AML-193 (cell line): Measurements from ENCODE around the gene PPP3CA.
A peak's percentile ranks its signal among the peaks of the same experiment; 100 is the strongest.

Experiments
- DNase-seq, 2 experiments: peaks; one replicate each; lab custom pipeline; 2025; lab: John Stamatoyannopoulos, UW

The PPP3CA gene

DNA sequence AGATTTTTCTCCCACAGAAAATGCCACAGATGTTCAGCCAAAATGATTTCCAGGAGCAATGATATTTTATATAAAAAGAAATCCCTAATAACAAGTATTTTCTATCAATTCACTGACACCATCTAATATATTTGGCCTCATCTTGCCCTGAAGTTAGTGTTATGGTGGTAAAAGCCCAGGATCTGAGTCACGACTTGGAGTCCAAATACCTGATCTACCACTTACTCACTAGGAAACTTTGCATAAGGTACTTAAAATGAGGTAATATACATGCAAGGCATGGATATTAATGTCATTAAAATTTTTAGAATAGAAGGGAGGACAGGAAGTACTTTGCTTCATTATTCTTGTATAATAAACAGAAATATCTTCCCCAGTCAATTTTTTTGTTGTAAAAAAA lies 16.3 kb downstream of the PPP3CA start:
- DNase-seq: no peak

DNA sequence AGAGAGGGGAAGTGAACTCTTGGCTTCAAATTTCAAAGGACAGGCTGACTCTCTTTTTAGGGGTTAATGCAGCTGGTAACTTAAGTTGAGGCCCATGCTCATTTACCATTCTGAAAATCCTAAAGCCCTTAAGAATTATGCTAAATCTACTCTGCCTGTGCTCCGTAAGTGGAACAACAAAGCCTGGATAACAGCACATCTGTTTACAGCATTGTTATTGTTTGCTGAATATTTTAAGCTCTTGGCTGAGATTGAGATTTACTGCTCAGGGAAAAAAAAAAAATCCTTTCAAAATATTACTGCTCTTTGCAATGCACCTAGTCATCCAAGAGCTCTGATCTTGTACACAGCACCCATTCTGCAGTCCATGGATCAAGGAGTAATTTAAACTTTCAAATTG lies 17.7 kb downstream of the PPP3CA start:
- DNase-seq: no peak

DNA sequence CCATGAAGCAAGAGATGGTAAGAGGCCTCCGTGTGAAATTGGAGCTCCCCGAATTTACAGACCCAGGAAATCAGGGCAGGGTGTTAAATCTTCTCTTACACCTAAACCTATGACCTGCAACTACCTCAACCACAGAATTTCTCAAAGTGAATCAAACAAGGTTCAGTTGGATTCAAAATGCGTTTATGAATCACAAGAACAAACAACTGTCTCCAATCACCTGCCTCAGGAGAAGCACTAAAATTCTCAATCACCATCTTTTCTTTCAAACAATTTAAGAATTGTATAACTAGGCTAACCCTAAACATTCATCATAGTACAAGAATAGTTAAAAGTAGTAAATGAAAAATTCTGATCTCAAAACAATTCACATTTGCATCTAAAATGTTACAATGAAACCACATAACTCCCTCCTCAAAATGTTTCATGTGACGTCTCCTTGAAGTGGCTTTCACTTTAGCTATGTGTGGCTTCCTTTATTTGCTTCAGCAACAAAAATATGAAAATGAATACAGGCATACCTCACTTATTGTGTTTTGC lies 19.2 kb downstream of the PPP3CA start:
- DNase-seq: no peak

DNA sequence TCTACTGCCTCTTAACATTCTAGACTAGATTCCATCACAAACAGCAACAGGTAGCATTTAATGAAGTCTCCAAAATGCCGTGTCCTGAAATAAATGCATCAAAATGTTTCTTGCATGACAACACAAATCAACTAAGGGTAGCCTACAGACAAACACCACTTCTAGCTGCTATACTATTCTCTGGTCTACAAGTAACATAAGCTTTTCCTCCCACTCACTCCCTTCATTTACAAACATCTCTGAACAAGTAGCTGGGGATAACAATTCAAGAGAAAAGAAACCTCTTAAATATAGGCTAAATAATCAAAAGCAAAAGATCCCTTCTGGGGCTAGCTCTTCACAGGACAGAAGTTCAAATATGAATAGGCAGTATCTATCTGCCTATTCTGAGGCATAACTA lies 20.8 kb downstream of the PPP3CA start:
- no peak for DNase-seq

DNA sequence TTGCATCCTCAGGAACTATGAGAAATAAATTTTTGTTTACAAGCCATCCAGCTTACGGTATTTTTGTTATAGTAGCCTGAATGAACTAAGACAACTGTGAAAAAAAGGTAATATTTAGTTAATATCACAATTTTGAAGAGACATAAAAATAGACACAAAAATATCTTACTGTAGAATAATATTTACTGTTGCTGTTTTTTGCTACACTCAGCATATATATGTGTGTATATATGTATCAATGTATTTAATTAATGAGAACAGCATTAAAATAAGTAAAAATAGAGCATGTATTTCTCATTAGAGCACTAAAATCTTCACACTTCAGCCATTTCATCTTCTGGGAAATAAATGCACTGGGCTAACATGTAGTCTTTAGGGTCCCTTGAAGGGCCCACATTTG lies 24.6 kb downstream of the PPP3CA start:
- DNase-seq: no peak

DNA sequence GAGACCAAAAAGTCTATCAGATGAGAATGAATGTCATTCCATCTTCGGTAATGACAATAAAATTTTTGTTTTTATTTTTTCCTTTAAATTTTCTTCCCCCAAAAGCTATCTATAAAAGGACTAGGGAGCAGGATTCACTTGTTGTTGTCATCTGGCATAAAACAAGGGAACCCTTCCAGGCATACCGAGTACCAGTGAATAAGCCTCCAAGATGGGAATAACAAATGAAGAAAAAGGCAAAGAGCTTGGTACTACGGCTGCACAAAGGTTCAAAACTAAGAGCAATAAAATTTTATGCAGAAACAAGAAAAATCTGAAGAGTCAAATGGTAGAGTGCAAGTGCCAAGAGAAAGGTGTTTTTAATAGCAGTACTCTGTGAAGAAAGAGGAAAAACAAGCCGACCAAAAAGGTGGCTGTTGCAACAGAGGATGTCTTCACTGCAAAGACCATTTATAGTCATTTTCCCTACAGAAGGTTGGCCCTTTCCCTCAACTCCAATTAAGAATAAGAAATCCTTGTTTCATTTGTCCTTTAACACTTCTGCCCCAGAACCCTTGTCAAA lies 25.8 kb downstream of the PPP3CA start:
- DNase-seq: peak; percentile 13 to 29

GRCh38 chr4:101315786-101316185 lies 31.5 kb downstream of the PPP3CA start:
- no peak for DNase-seq

- no peak for DNase-seq
Measured at GRCh38 chr4:101315041-101315440, 32.3 kb downstream of the PPP3CA start.

GRCh38 chr4:101309925-101310324 lies 37.4 kb downstream of the PPP3CA start:
- peak in 1 of 2 experiments; percentile 15 for DNase-seq

DNA sequence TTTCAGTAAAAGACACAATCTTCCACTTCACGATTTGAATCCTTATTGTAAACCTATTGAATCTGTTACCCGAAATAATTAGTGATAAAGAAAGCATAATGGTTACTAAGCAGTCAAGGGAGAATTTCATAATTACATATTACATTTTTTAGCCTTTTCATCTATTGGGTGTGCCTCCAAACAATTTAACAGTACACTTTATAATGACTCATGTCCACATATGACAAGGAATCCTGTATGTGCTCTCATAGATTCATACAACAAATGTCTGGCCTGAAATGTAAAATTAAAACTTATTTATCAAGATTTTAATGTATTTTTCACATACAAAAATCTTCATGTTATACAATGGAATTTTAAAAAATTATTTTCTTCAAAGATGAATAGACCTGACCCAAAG lies 39.4 kb downstream of the PPP3CA start:
- no peak for DNase-seq

DNA sequence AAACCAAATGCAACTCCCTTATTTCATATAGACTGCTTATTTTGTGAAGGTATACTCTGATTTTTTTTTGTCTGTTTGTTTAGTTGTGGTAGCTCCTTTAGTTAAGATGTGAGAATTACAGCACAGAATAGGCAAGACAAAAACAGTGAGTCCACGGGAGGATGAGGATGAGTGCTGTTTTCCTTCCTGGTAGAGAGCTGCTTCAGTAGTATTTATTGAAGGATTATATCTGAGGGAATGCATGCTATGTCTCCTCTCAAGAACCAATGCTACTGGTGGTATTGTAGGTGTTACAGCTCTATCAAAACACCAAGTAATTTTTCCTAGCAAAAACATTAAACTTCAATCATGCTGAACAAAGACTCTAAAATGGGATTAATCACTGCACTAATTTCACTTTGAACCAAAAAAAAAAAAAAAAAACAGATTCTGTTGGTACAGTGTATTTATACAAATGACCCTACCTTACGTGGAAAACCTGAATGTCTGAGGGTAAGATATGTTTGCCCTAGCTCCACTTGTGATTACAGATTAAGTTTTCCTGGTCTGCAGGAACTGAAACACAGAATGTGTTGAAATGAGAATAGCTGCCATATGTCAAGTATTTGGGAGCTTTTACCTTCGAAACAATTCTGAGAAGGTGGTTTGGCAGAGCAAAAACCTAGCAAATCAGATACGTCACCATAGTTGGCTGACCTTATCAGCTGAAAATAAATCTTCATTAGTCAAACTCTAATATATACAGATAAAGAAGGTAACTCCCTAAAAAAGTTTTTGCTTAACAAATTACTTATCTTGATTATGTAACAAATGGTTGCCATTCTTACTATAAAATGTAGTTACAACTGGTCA lies 40.3 kb downstream of the PPP3CA start:
- DNase-seq: no peak

GRCh38 chr4:101306225-101306624 lies 41.1 kb downstream of the PPP3CA start:
- DNase-seq: no peak

- DNase-seq: no peak
Measured at GRCh38 chr4:101304916-101305315, 42.4 kb downstream of the PPP3CA start.

- DNase-seq: no peak
Measured at GRCh38 chr4:101299899-101300540, 47.3 kb downstream of the PPP3CA start.

- no peak for DNase-seq
Measured at GRCh38 chr4:101299021-101299420, 48.3 kb downstream of the PPP3CA start.

GRCh38 chr4:101295691-101296090 lies 51.6 kb downstream of the PPP3CA start:
- no peak for DNase-seq

DNA sequence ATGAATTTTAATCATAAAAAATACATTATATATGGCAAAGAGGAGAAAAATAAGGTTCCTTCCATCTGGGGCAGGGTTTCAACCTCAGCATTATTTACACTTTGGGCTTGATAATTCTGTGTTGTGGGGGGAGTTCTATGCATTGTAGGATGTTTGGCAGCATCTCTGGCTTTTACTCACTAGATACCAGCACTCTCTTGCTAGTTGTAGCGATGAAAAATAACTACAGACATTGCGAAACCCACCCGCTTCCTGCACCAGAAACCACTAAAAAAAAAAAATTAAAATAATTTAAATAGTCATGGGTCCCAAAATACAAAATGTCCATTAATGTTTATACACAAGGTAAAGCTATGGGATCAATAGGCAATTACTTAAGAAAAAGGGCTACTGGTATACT lies 52.7 kb downstream of the PPP3CA start:
- DNase-seq: peak; percentile 24 to 26

DNA sequence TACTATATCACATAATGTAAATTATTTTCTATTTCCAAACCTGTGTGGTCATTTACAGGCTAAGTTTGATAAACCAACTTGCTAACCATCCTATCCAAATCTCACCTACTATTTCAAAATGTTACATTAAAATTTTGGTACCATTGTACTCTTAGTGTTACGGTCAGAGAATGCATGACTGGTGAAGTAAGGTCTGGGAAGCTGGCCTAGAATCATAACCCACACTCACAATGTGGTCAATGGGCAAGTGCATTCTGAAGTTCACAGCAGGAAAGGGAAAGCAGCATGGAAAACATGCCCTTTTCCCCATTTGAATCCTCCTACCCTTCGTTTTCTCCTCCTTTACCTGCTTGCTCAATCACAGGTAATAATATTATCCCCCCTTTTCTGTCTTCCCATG lies 54.4 kb downstream of the PPP3CA start:
- DNase-seq: no peak

DNA sequence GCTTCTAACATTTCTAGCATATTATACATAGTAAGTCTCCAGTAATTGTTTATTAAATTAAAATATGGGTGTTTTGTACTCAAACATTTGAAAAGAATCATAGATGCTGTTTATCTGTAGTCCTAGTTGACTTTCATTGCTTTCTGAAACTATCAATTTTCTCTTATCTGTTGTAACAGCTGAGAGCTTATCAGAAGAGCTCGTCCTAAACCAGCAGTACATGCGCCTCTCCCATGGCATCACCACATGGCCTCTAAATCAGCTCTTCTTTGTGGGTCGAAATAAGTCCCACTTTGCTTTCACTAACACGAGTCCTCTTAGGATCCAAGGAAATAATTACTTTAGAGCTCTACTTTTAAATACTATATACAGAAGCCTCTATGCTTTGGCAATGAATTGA lies 55.1 kb downstream of the PPP3CA start:
- DNase-seq: no peak

DNA sequence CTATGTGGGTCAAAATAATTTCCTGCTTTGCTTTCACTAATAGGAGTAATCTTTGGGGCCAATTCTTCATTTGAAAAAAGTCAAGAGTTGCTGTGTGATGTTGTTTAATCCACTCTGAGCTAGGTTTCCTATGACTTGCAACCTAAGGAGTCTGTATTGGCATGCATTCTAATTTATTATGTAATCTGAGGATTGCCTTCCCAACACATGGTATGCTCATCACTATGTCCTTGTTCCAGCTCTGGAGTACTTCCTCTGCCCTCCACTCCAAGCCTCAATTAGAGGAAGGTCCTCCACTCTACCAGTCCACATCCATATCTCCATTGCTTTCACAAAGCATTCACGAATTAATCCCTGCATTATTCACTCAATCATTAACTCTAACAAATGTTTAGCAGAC lies 56.1 kb downstream of the PPP3CA start:
- DNase-seq: no peak

DNA sequence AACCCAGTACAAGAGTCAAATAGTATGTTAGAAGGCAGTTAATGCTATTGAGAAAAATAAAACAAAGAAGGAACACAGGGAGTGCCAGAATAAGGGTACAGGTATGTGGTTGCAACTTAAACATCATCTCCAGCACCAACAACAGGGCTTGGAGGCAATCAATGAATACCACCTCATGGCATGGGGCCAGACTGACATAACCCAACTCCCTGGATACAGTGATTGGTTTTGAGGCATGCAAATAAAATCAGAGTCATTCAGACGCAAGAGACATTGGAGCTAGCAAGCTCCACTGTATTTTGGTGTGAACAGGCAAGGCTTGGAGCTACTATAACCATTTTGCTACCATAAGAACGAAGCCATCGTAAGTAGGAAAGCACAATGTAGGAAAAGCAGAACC lies 56.7 kb downstream of the PPP3CA start:
- no peak for DNase-seq

DNA sequence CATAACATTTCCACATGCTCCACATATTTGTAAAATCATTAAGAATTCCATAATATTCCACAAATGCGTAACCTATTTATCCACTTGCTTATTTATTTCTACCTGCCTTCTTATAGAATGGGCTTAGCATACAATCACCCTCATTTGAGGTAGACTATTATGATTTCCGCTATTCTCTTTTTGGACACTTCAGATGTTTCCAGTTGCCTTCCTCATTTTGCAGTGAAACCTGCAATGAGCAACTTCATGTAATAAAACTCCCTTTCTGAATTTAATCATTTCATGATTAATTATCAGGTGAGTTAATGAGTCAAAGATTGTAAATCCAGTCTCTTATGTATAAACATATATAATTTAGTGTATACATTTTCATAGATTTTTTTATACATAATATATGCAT lies 58.0 kb downstream of the PPP3CA start:
- DNase-seq: peak; percentile 8 to 11
